ENCODE results near the gene FADS6.

Gene FADS6

DNA sequence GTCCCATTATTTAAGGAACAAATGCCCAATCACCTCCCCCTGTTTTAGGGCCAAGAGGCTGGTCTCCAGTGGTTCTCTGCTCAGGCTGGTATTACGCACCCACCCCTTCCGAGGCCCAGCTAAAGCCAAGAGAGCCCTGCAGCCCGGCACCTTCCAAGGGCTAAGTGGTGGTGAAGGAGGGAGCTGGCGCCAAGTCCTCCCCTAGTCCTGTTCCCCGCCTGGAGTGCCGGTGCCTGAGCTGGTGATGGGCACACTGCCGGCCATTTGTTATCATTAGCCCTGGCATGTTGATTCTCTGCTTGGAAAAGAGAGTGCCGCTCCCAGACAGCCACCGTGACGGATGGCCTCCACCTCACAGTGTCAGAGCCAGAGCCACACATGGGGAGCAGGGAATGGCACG lies 65.6 kb downstream of the FADS6 start:
- DNase-seq (ENCODE audit: low read depth in 2 of 2), result no peak
